HEK293 (cell line): Measurements from ENCODE around the gene LDLRAD4.

Experiments used
- ZSCAN23 ChIP-seq: fragments of 450-650 bp; formaldehyde crosslinking; IDR thresholded peaks from 2 replicates; pipeline ENCODE4 v1.5.1; 2016; ENCODE audit warnings: missing biosample characterization, missing genetic modification characterization
- TF ChIP-seq, protein P1 (sequence below): fragments of 450-650 bp; formaldehyde crosslinking; IDR thresholded peaks from 2 replicates; pipeline ENCODE4 v1.5.1; 2017; ENCODE audit warnings: missing biosample characterization, missing genetic modification characterization

DNA sequence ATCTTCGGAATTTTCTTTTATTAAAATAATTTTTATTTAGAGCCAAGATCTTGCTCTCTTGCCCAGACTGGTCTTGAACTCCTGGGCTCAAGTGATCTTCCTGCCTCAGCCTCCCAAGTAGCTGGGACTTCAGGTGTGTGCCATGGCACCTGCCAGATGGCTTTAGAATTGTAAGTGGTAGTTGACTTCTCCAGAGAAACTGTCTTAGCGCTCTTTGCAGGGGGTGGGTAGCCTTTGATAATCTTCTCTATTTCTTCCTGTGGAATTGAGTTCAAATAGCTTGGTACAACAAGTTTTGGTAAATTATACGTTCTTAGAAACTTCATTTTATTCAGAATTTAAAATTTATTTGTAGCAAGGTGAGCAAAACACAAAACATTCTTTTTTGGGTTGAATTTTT is 113.3 kb downstream of the LDLRAD4 start:
- TF ChIP-seq, protein P1, sequence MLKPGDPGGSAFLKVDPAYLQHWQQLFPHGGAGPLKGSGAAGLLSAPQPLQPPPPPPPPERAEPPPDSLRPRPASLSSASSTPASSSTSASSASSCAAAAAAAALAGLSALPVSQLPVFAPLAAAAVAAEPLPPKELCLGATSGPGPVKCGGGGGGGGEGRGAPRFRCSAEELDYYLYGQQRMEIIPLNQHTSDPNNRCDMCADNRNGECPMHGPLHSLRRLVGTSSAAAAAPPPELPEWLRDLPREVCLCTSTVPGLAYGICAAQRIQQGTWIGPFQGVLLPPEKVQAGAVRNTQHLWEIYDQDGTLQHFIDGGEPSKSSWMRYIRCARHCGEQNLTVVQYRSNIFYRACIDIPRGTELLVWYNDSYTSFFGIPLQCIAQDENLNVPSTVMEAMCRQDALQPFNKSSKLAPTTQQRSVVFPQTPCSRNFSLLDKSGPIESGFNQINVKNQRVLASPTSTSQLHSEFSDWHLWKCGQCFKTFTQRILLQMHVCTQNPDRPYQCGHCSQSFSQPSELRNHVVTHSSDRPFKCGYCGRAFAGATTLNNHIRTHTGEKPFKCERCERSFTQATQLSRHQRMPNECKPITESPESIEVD (tag by site-specific recombination) = no peak
- TF ChIP-seq ZSCAN23 = no peak
